HG03064 (cell line): ENCODE data around the gene NPFFR2.
A peak's percentile ranks its signal among the peaks of the same experiment; 100 is the strongest.
"Not testable (repeated sequence)": the region's sequence is repeated elsewhere in the genome, so short reads cannot be mapped to it uniquely, and the experiment has no call there.

ENCODE experiments used
- ATAC-seq: cut with Tn5 transposase; IDR thresholded peaks from one replicate; pipeline ENCODE4 v1.9.1; 2021; ENCODE audit warnings: low read depth; ENCODE audit not compliant: unreplicated experiment

NPFFR2 gene

DNA sequence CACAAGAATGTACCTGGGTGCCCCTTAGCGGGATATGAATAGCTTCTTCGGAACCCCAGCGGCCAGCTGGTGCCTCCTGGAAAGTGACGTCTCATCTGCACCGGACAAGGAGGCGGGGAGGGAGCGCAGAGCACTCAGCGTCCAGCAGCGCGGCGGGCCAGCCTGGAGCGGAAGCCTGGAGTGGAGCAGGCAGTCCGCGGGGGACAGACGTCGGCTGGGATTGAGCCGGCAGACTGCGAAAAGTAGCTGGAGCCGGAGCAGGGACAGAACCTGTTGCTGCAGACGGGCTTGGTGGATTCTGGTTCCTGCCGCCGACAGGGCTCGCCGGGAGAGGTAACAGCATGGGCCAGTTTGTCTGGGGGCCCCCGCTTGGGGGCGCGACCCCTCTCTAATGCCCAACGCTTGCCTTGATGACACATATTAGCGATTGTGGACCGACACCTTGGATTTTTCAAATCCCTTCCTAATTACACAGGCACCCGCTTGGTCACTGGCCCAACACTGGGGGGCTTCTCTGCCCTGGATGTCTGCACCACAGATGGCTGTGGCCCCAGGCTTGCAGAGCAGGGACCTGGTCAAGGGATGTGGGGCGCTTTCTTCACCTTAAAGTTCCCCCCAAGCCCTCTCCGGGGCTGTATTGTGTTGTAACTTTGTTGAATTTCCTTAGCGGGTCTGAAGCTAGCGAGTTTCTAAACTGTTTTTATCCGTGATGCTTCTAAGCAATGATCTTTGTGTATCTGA is at the start of gene NPFFR2:
Gene NPFFR2 (plus strand): TSS at position 133 of the 741 bp plus-strand sequence. CDS start 96,592 bp downstream, outside the sequence.
- no peak for ATAC-seq

- no peak for ATAC-seq
Observed at GRCh38 chr4:71992571-71993312, 39.1 kb upstream of the NPFFR2 start.

DNA sequence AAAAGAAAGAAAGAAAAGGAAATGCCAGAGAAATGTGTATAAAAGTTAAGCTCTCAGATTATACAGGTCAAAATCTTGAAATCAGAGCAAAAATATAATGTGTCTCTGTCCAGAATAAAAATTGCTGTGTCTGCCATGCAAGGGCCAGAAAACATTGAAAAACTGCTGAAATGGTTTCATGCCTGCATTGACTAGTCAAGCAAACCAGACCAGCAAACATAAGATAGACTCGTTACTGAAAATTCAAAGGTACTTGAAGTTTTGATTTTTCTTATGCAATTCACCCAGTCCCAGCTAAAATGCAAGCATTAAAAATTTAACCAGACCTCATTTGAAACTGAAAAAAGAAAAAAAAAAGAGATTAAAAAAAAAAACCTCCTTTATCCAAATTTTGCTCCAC is 37.2 kb upstream of the NPFFR2 start:
- no peak for ATAC-seq

- ATAC-seq: no peak
Observed at GRCh38 chr4:71995297-71995696, 36.5 kb upstream of the NPFFR2 start.

DNA sequence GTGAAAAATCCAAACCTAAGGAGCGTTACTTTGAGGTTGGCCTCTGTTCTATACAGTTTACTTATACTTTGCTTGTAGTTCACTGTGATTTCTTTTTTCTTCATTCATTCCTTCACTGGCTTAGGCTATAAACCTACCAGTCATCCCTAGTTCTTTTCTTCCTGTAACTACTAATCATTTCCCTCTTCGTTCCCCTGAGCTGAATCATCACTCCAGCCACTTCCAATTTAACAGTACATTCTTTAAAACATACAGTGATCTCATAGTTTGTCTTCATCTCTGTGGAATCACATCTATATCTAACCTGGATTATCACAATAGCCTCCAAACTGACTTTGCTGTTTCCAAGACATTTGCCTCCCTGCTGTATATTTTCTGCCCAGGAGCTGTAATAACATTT is 25.2 kb upstream of the NPFFR2 start:
- no peak for ATAC-seq

DNA sequence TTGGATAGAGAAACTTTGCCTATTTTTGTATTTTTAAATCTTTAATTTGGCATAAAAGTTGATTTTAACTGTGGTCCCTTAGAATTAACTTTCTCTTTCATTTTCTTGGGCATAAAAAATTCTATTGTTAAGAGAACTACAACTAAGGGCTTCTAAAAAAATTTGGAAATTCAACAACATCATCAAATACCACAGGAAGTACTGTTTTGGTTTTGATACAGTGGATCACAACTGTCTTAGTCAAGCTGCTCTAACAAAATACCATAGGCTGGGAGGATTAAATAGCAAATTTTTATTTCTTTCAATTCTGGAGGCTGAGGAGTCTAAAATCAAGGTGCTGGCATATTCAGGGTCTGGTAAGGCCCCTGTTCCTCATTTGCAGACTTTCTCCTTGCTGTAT is 19.9 kb upstream of the NPFFR2 start:
- no peak for ATAC-seq

DNA sequence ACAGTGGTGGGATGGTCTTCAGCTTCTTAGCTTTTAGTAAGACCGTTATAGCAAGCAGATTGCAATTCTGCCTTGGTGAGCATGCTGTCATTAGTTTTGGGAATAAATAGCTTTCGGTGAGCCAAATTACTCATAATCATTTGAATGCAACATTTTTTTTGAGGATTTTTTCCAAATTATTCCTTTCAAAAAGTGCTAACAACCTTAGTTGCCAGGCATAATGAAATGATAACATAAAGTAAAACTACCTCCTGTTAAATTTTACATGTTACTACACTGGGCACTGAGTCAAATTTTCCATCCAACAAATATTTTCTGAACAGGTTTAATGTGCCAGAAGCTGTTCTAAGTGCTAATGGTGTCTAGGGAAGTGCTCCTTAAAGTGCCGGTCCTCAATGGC is 15.8 kb upstream of the NPFFR2 start:
- ATAC-seq: no peak

DNA sequence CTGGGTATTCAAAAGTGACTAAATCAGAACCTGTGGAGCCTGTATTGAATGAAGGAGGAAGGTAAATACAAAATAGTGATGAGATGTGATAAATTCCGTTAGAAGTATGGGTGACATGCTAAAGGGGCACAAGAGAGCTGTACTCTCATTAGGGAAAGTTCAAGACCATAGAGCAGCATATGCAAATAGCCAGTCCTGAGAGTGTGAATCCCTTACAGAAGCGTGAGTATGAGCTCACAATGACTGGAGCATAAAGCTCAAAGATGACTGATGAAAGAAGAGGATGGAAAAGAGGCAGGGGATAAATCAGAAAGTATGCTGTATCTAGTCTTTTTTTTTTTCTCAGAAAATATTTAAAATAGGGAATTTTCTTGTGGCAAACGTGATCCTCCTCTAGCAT is 12.1 kb upstream of the NPFFR2 start:
- no peak for ATAC-seq

DNA sequence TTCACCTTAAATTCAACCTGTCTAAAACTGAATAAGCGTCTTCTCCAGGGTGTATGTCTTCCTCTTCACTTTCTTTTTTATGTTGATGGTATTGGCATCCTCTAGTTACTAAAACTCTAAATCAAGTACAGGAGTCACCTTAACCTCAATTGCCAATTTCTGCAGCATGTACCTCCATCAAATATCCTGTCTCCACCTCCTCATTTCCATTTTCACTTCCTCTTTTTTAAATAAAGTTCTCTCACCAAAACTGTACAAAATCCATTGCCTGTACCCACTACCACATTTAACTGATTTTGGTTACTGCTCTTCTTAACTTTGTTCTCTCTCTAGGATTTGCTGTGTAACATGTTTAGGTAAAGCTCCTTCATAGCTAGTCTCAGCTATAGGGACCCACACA is 9.2 kb upstream of the NPFFR2 start:
- ATAC-seq: no peak

GRCh38 chr4:72055566-72055965 is 23.8 kb downstream of the NPFFR2 start:
- no peak for ATAC-seq

DNA sequence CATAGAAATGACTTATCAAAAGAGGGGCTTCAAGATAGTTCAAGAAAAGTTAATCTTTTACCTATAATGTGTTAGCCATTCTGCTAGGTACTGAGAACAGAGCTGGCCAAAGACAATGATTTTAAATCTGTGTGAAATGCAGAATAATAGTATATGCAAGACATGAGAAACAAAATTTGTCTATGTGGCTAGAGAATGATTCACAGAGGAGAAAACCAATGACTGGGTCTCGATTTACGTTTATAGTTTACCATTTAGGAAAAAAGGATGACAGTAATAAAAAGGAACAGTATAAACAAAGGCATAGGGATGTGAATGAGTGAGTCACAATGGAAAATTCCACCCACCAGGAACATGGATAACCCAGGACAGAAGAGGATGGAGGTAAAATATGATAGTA is 31.9 kb downstream of the NPFFR2 start:
- no peak for ATAC-seq

GRCh38 chr4:72067051-72067450 is 35.3 kb downstream of the NPFFR2 start:
- no peak for ATAC-seq

DNA sequence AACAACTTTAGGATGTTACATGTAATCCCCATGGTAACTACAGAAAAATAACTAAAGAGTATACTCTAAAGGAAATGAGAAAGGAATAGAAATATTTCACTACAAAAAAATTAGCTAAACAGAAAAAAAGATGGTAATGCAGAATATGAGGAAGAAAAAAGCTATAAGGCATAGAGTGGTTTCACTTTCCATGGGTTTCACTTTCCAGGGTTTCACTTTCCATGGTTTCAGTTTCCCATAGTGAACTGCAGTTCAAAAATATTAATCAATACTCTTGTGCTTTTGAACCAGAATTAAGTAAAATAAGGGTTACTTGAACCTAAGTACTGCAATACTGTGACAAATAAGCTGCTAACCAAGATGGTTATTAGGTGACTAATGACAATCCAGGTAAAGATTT is 42.0 kb downstream of the NPFFR2 start:
- no peak for ATAC-seq

- ATAC-seq: no peak
Observed at GRCh38 chr4:72076562-72076961, 44.8 kb downstream of the NPFFR2 start.

DNA sequence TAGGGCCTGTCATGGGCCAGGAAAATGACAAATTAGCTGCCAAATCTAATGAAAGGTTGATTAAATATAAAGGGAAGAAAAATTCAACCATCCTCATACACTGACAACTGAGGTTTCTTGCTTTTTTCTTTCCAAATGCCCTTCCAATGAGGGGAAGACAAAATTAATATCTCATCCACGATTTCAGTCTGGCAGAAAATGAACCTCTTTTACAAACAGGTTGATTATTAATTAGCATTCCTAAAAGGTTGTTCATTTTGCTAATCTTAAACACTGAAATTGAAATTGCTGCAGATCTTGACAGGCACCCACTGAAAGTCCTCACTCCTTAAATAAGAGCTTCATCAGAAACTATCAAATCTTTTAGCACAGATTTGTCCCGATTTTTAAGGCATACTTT is 45.5 kb downstream of the NPFFR2 start:
- no peak for ATAC-seq

DNA sequence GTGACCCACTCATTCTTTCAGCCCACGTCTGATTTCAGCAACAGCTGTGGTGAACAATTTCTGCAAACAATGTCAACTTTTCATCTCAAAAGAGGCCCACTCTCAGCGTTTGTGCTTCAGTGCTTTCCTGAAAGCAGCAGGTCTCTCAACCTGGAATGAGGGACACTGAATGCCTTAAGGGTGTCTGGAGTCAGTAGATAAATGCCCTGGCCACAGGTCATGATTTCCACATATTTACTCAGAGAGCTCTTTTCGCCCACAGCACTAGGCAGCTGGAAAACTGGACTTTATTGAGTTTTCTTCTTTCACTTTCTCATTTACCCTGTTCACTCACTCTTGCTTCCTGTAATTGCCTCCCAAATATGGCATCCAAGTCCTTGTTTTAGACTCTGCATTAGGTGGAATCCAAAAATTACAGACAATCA is 52.8 kb downstream of the NPFFR2 start:
- peak; percentile 87 for ATAC-seq

- ATAC-seq: not testable (repeated sequence)
Observed at GRCh38 chr4:72090606-72091005, 58.8 kb downstream of the NPFFR2 start.

GRCh38 chr4:72094059-72094797 is 62.4 kb downstream of the NPFFR2 start:
- ATAC-seq: no peak

GRCh38 chr4:72107456-72107855 is 75.7 kb downstream of the NPFFR2 start:
- no peak for ATAC-seq

DNA sequence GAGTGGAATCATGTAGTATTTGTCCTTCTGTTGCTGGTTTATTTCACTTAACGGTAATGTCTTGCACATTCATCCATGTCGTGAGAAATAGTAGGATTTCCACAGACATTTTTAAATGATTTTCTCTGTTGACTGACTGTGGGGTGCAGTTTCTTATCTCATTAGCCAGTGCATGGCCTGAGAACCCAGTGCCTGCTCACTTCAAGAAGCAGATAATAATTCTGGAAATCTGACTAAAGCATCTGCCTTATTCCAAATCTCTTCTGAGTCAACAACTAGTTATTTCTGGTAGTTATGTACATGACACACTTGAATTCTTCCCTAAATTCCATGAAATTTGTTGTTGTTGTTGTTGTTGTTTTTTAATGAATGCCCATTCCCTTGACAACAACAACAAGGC is 77.6 kb downstream of the NPFFR2 start:
- no peak for ATAC-seq

- ATAC-seq: no peak
Observed at GRCh38 chr4:72109959-72110497, 78.2 kb downstream of the NPFFR2 start.
